Activated CD4-positive, alpha-beta T cell treated with anti-CD3 and anti-CD28 coated beads for 4 hours (primary cell): ENCODE data around the gene AKAP8.
A peak's percentile ranks its signal among the peaks of the same experiment; 100 is the strongest.

ENCODE experiments used
- DNase-seq, 2 donors: peaks; one replicate each; pipeline ENCODE4 v3.0.0-alpha.2; 2020

The AKAP8 gene

GRCh38 chr19:15330801-15331418 is 48.7 kb downstream of the AKAP8 start:
- no peak for DNase-seq

- DNase-seq = no peak
Measured at GRCh38 chr19:15328312-15328711, 51.3 kb downstream of the AKAP8 start.

GRCh38 chr19:15324791-15325519 is 54.6 kb downstream of the AKAP8 start:
- no peak for DNase-seq

- DNase-seq = no peak
Measured at GRCh38 chr19:15323496-15324235, 55.9 kb downstream of the AKAP8 start.

- DNase-seq = no peak
Measured at GRCh38 chr19:15321739-15322138, 57.8 kb downstream of the AKAP8 start.

GRCh38 chr19:15320116-15320515 is 59.5 kb downstream of the AKAP8 start:
- no peak for DNase-seq

GRCh38 chr19:15318241-15318691 is 61.3 kb downstream of the AKAP8 start:
- DNase-seq = peak in 1 of 2 donors; percentile 40

- DNase-seq = no peak
Measured at GRCh38 chr19:15317392-15318071, 62.1 kb downstream of the AKAP8 start.

GRCh38 chr19:15316498-15316897 is 63.1 kb downstream of the AKAP8 start:
- DNase-seq = no peak

- no peak for DNase-seq
Measured at GRCh38 chr19:15315101-15315500, 64.5 kb downstream of the AKAP8 start.

- DNase-seq = no peak
Measured at GRCh38 chr19:15313649-15314279, 65.8 kb downstream of the AKAP8 start.

- no peak for DNase-seq
Measured at GRCh38 chr19:15307169-15307568, 72.4 kb downstream of the AKAP8 start.

- no peak for DNase-seq
Measured at GRCh38 chr19:15305582-15306334, 73.8 kb downstream of the AKAP8 start.

GRCh38 chr19:15304140-15304705 is 75.4 kb downstream of the AKAP8 start:
- DNase-seq = no peak
